ENCODE data around the gene TRAPPC10.

DNA sequence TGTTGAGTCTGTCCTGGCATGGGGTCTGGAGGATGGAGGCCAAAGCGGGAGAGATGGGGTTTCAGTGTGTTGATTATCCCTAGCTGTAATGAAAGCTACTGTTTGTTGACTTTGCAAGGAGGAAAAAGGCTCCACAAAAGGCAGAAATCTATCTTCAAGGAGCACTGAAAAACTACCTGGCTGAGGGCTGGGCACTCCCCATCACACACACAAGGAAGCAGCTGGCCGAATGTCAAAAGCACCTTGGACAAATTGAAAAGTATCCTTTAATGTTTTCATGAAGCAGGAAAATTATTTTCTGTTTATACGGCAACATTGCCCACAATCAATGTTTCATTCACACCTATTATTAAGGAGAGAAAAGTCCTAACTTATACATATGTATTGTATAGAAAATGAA is 67.3 kb downstream of the TRAPPC10 start:
- TF ChIP-seq, protein P1, sequence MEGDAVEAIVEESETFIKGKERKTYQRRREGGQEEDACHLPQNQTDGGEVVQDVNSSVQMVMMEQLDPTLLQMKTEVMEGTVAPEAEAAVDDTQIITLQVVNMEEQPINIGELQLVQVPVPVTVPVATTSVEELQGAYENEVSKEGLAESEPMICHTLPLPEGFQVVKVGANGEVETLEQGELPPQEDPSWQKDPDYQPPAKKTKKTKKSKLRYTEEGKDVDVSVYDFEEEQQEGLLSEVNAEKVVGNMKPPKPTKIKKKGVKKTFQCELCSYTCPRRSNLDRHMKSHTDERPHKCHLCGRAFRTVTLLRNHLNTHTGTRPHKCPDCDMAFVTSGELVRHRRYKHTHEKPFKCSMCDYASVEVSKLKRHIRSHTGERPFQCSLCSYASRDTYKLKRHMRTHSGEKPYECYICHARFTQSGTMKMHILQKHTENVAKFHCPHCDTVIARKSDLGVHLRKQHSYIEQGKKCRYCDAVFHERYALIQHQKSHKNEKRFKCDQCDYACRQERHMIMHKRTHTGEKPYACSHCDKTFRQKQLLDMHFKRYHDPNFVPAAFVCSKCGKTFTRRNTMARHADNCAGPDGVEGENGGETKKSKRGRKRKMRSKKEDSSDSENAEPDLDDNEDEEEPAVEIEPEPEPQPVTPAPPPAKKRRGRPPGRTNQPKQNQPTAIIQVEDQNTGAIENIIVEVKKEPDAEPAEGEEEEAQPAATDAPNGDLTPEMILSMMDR (IDR thresholded peaks at IDR 0.05 in 8 of 11, conservative IDR thresholded peaks at IDR 0.05 in 3 of 11) = no peak
- TF ChIP-seq POLR2A (IDR thresholded peaks at IDR 0.05) = no peak

All from spleen (tissue), 7 donors.